SK-N-SH (cell line): Measurements from ENCODE around the gene CDPF1.

ENCODE experiments used
- RAD21 ChIP-seq: IDR thresholded peaks from 2 replicates; pipeline ENCODE4 v1.6.1; 2012; ENCODE audit warnings: mild to moderate bottlenecking, low read length
- SIN3A ChIP-seq: IDR thresholded peaks from 2 replicates; pipeline ENCODE4 v1.6.1; 2012; ENCODE audit warnings: low read depth, mild to moderate bottlenecking, low read length, moderate library complexity, borderline replicate concordance

DNA sequence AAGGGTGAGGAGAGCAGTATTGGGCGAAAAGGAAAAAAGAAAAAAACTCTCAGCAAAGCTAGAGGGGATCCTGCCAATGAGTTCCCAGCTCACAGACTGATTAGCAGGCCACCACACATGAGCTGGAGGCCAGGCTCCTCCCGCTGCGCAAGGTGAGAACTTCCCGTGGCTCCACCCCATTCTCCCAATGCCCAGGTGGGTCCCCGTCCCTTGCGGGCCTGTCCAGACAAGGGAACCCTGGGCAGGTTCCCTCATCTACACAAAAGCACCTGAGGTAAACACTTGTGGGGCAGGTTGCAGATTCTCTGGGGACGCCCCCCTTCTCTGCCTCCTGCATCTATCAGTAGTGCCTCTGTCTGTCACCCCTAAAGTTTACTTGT is 46.5 kb downstream of the CDPF1 start:
- TF ChIP-seq RAD21: no peak
- no peak for TF ChIP-seq SIN3A
